Muscle layer of colon (tissue), 2 donors: Measurements from ENCODE around the gene NLGN2.

ENCODE experiments used
- H3K27ac ChIP-seq: one replicate; pipeline ENCODE4 v1.7.0; 2013; ENCODE audit warnings: low read depth, mild to moderate bottlenecking, low read length, moderate library complexity
- H3K27me3 ChIP-seq, 2 donors: one replicate each; pipeline ENCODE4 v1.7.0; 2013; ENCODE audit warnings: low read length in 2 of 2, mild to moderate bottlenecking in 2 of 2; ENCODE audit not compliant: insufficient read depth in 2 of 2, control insufficient read depth in 1 of 2
- H3K36me3 ChIP-seq: one replicate; pipeline ENCODE4 v1.7.0; 2013; ENCODE audit warnings: mild to moderate bottlenecking, low read length; ENCODE audit not compliant: insufficient read depth
- H3K4me1 ChIP-seq: one replicate; pipeline ENCODE4 v1.7.0; 2013; ENCODE audit warnings: mild to moderate bottlenecking, low read length; ENCODE audit not compliant: insufficient read depth
- H3K4me3 ChIP-seq, 2 donors: one replicate each; pipeline ENCODE4 v1.7.0; 2013; ENCODE audit warnings: low read length in 2 of 2, low read depth in 1 of 2, mild to moderate bottlenecking in 1 of 2, moderate library complexity in 1 of 2
- H3K9ac ChIP-seq: one replicate; pipeline ENCODE4 v1.7.0; 2013; ENCODE audit warnings: low read length
- H3K9me3 ChIP-seq: one replicate; pipeline ENCODE4 v1.7.0; 2013; ENCODE audit warnings: mild to moderate bottlenecking, low read length
- donor health status: abdominal sarcoma.
- donor health status: Adenocarcinoma of cecum.

The NLGN2 gene

GRCh38 chr17:7417056-7417655 is 9.5 kb downstream of the NLGN2 start:
- Histone ChIP-seq H3K36me3 (peaks cover 8% of the 10 kb centered on the region), H3K9ac (no peak overlapping the region), H3K27me3 (peaks cover 0 to 7% of the 10 kb centered on the region in 2 donors), H3K4me1 (no peaks in the 10 kb centered on the region), H3K9me3 (no peaks in the 10 kb centered on the region), H3K27ac (no peak overlapping the region), H3K4me3 (no peak overlapping the region)

GRCh38 chr17:7418472-7419152 is 11.0 kb downstream of the NLGN2 start:
- H3K4me1 ChIP-seq = no peaks in the 10 kb centered on the region
- H3K27ac ChIP-seq = no peak overlapping the region
- H3K9me3 ChIP-seq = no peaks in the 10 kb centered on the region
- peaks cover 8% of the 10 kb centered on the region for H3K36me3 ChIP-seq
- H3K27me3 ChIP-seq = peaks cover 0 to 7% of the 10 kb centered on the region in 2 donors
- H3K4me3 ChIP-seq = no peak overlapping the region
- H3K9ac ChIP-seq = no peak overlapping the region

GRCh38 chr17:7419819-7420610 is 12.4 kb downstream of the NLGN2 start, which contains the start of gene SPEM1:
TSS of gene SPEM1 (plus strand) at chr17:7420324. CDS start at chr17:7420385, 61 bp downstream.
- no peak within 1 kb of the TSS for H3K27ac ChIP-seq
- H3K9me3 ChIP-seq = no peaks in the 10 kb centered on the region
- no peak within 1 kb of the TSS for H3K9ac ChIP-seq
- H3K36me3 ChIP-seq = peaks cover 8% of the 10 kb centered on the region
- H3K4me1 ChIP-seq = no peaks in the 10 kb centered on the region
- H3K4me3 ChIP-seq = no peak within 1 kb of the TSS
- peaks cover 0 to 7% of the 10 kb centered on the region in 2 donors for H3K27me3 ChIP-seq

- Histone ChIP-seq H3K27me3 (peaks cover 0 to 7% of the 10 kb centered on the region in 2 donors), H3K36me3 (peaks cover 7% of the 10 kb centered on the region), H3K27ac (no peak overlapping the region), H3K4me3 (no peak overlapping the region), H3K4me1 (no peaks in the 10 kb centered on the region), H3K9me3 (no peaks in the 10 kb centered on the region), H3K9ac (no peak overlapping the region)
Measured at GRCh38 chr17:7421186-7421585, 13.5 kb downstream of the NLGN2 start.

- Histone ChIP-seq H3K4me1 (no peaks in the 10 kb centered on the region), H3K36me3 (no peaks in the 10 kb centered on the region), H3K4me3 (no peak overlapping the region), H3K27ac (no peak overlapping the region), H3K27me3 (peaks cover 0 to 7% of the 10 kb centered on the region in 2 donors), H3K9ac (no peak overlapping the region), H3K9me3 (no peaks in the 10 kb centered on the region)
Measured at GRCh38 chr17:7423679-7424078, 16.0 kb downstream of the NLGN2 start.

DNA sequence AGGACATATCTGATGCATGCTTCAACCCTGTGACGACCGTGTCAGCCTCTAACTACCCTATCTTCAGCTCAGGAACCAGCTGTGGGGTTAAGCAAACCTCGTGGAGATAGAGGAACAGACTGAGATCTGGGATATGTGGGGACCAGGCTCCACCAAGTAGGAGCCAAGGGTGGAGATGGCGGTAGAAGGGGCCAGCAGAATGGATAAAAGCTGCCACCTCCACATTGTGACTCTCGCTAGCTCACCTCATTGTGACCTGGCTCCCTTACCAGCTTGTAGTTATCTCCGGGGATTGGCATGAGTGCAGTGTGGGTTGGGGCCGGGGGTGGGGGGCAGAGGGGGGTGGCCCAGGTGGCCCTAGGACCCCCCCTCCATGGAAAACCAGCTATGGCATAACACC is 17.7 kb downstream of the NLGN2 start, which contains the start of gene SPEM2:
TSS of gene SPEM2 (plus strand) at position 301 of the 400 bp plus-strand sequence. CDS start at position 374, 73 bp downstream.
- Histone ChIP-seq H3K9ac (no peak within 1 kb of the TSS), H3K4me1 (no peaks in the 10 kb centered on the region), H3K27me3 (no peaks in the 10 kb centered on the region), H3K36me3 (no peaks in the 10 kb centered on the region), H3K27ac (no peak within 1 kb of the TSS), H3K4me3 (no peak within 1 kb of the TSS), H3K9me3 (no peaks in the 10 kb centered on the region)

GRCh38 chr17:7425756-7426155 is 18.1 kb downstream of the NLGN2 start:
- Histone ChIP-seq H3K27ac (no peak overlapping the region), H3K27me3 (no peaks in the 10 kb centered on the region), H3K9ac (no peak overlapping the region), H3K9me3 (no peaks in the 10 kb centered on the region), H3K36me3 (no peaks in the 10 kb centered on the region), H3K4me3 (no peak overlapping the region), H3K4me1 (no peaks in the 10 kb centered on the region)

DNA sequence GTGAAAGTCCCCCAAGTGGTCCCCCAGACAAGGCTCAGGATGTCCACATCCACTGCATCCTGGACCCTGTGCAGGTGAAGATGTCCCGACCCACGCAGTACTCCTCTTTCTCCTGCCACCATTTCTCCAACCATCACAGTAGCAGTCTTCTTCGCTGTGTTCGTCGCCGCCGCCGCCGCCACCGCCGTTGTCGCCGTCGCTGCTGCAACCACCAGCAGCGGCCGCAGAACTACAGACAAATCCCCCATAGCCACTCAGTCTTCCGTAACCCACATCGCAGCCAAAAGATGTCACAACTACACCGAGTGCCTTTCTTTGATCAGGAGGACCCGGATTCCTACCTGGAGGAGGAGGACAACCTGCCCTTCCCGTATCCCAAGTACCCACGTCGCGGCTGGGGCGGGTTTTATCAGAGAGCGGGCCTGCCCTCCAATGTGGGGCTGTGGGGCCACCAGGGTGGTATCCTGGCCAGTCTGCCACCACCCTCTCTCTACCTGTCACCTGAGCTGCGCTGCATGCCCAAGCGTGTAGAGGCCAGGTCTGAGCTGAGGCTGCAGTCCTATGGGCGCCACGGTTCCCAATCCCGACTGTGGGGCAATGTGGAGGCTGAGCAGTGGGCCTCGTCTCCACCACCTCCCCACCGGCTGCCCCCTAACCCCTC is 18.7 kb downstream of the NLGN2 start:
- H3K9ac ChIP-seq = no peak overlapping the region
- H3K4me3 ChIP-seq = no peak overlapping the region
- H3K27me3 ChIP-seq = no peaks in the 10 kb centered on the region
- H3K9me3 ChIP-seq = no peaks in the 10 kb centered on the region
- no peaks in the 10 kb centered on the region for H3K36me3 ChIP-seq
- H3K27ac ChIP-seq = no peak overlapping the region
- H3K4me1 ChIP-seq = no peaks in the 10 kb centered on the region

DNA sequence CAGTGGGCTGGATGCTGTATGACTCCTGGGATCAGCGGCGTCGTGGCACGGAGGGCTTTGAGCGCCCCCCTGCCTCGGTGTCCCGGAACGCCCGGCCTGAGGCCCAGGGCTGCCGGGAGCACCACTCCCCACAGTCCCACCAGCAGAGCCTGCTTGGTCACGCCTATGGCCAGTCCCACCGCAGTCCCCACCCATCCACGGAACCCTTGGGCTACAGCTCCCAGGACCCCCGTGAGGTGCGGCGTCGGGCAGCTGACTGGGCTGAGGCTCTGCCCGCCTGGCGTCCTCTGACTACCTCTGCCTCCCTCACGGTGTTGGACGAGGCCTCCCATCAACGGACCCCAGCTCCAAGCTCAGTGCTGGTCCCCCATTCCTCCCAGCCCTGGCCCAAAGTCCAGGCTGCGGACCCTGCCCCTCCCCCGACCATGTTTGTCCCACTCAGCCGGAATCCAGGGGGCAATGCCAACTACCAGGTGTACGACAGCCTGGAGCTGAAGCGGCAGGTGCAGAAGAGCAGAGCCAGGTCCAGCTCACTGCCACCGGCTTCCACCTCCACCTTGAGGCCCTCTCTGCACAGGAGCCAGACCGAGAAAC is 19.3 kb downstream of the NLGN2 start:
- no peaks in the 10 kb centered on the region for H3K27me3 ChIP-seq
- no peak overlapping the region for H3K27ac ChIP-seq
- no peaks in the 10 kb centered on the region for H3K9me3 ChIP-seq
- H3K36me3 ChIP-seq = no peaks in the 10 kb centered on the region
- no peaks in the 10 kb centered on the region for H3K4me1 ChIP-seq
- H3K4me3 ChIP-seq = no peak overlapping the region
- H3K9ac ChIP-seq = no peak overlapping the region

DNA sequence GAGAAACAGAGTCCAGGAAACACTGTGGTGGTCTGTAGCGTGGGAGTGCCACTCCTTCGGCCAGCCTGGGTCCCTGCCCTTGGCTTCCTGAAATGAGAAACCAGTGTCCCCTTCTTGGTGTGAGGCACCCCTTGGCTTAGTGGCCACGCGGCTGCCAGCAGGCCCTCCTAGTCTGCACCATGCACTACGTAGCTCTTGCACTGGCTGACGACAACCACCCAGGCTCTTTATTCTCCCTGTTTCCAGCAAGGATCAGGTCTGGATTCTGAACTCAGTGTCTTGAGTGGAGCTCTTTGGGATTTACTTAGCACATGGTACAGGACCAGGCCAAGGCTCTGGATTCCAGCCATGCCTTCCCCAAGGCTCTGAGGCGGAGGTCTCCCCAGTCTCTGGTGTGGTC is 19.9 kb downstream of the NLGN2 start:
- H3K9ac ChIP-seq = no peak overlapping the region
- H3K36me3 ChIP-seq = no peaks in the 10 kb centered on the region
- H3K4me1 ChIP-seq = no peaks in the 10 kb centered on the region
- H3K4me3 ChIP-seq = no peak overlapping the region
- no peak overlapping the region for H3K27ac ChIP-seq
- peaks cover 0 to 5% of the 10 kb centered on the region in 2 donors for H3K27me3 ChIP-seq
- H3K9me3 ChIP-seq = no peaks in the 10 kb centered on the region

DNA sequence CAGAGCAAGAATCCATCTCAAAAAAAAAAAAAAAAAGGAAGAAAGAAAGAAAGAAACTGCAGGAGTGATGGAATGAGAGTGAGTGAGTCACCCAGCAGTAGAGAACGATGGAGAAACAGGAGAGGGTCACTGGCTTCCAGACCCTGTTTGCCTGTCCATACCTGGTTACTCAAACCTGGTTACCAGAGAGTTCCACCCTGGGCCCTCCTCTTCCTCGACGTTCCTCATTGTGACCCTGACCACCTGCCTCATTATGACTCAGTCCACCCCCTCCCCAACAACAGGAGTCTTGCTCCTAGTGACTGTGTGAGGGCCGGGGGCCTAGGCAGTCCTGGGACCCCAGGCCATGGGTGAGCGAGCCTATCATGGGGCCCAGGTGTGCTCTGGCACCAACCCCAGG is 20.9 kb downstream of the NLGN2 start, which contains the start of gene SPEM3:
TSS of gene SPEM3 (plus strand) at position 301 of the 400 bp plus-strand sequence. CDS start at position 347, 46 bp downstream.
- Histone ChIP-seq H3K9me3 (no peaks in the 10 kb centered on the region), H3K36me3 (no peaks in the 10 kb centered on the region), H3K9ac (no peak within 1 kb of the TSS), H3K4me1 (no peaks in the 10 kb centered on the region), H3K4me3 (no peak within 1 kb of the TSS), H3K27me3 (peaks cover 0 to 7% of the 10 kb centered on the region in 2 donors), H3K27ac (no peak within 1 kb of the TSS)
